CD4-positive, alpha-beta T cell (primary cell): Measurements from ENCODE around the gene CACNA1D. TPM values are rescaled to one million over a fixed set of nuclear protein-coding genes. Genes with fewer than 3 reads are reported as not detected.

ENCODE experiments used
- ATAC-seq: fragments of 200-7000 bp; cut with Tn5 transposase; one replicate; pipeline ENCODE4 v1.10.0; 2022; ENCODE audit warnings: mild to moderate bottlenecking; ENCODE audit not compliant: poor library complexity
- CTCF ChIA-PET: fragments of 350-600 bp; sonication (Branson Sonifier 250); formaldehyde crosslinking; loops from one replicate; lab custom pipeline; 2021; ENCODE audit warnings: antibody characterized with exemption, inconsistent platforms; lab: Charles Lee
- POLR2A ChIA-PET: fragments of 350-600 bp; sonication (Branson Sonifier 250); formaldehyde crosslinking; loops from one replicate; lab custom pipeline; 2021; ENCODE audit warnings: antibody characterized with exemption, inconsistent platforms; lab: Charles Lee
- DNase-seq, 14 experiments: peaks; one replicate each; pipeline ENCODE4 v3.0.0-alpha.2; 2013 to 2020; ENCODE audit warnings: mixed read lengths in 2 of 14
- H3K27ac ChIP-seq, 2 donors: one replicate each; pipeline versions ENCODE4 v1.5.1 to v1.7.0; 2013; ENCODE audit warnings: low read length in 2 of 2, low read depth in 1 of 2, mild to moderate bottlenecking in 1 of 2
- H3K27me3 ChIP-seq, 2 experiments: 1 replicate in 1 of 2; 2 replicates in 1 of 2; pipeline versions ENCODE4 v1.6.1 to v1.7.0; 2013; ENCODE audit warnings: low read length in 2 of 2, control low read depth in 1 of 2, mild to moderate bottlenecking in 1 of 2, moderate library complexity in 1 of 2; ENCODE audit not compliant: insufficient read depth in 2 of 2, control insufficient read depth in 1 of 2
- H3K36me3 ChIP-seq: one replicate; pipeline ENCODE4 v1.6.1; 2013; ENCODE audit warnings: low read length, control low read depth; ENCODE audit not compliant: insufficient read depth
- H3K4me1 ChIP-seq: one replicate; pipeline ENCODE4 v1.6.1; 2013; ENCODE audit warnings: low read length, control low read depth; ENCODE audit not compliant: insufficient read depth
- H3K4me3 ChIP-seq: one replicate; pipeline ENCODE4 v1.5.1; 2013; ENCODE audit warnings: mild to moderate bottlenecking, low read length, moderate library complexity
- H3K9me3 ChIP-seq, 2 experiments: 1 replicate in 1 of 2; 2 replicates in 1 of 2; pipeline versions ENCODE4 v1.6.1 to v1.7.0; 2013; ENCODE audit warnings: low read length in 2 of 2, mild to moderate bottlenecking in 2 of 2, control low read depth in 1 of 2, moderate library complexity in 1 of 2; ENCODE audit not compliant: control insufficient read depth in 1 of 2, insufficient read depth in 1 of 2
- H3K27ac Mint-ChIP-seq: one replicate; pipeline ENCODE4 v1.8.0; 2020; ENCODE audit warnings: mixed read lengths
- H3K27me3 Mint-ChIP-seq: one replicate; pipeline ENCODE4 v1.8.0; 2021; ENCODE audit warnings: mixed read lengths
- H3K36me3 Mint-ChIP-seq: one replicate; pipeline ENCODE4 v1.8.0; 2021; ENCODE audit warnings: low read depth, mixed read lengths
- H3K4me1 Mint-ChIP-seq: one replicate; pipeline ENCODE4 v1.8.0; 2021; ENCODE audit warnings: low read depth, mixed read lengths
- H3K4me3 Mint-ChIP-seq: one replicate; pipeline ENCODE4 v1.8.0; 2020; ENCODE audit warnings: mild to moderate bottlenecking, mixed read lengths
- H3K9me3 Mint-ChIP-seq: one replicate; pipeline ENCODE4 v1.8.0; 2020; ENCODE audit warnings: mixed read lengths
- intact Hi-C, 2 experiments: fragments of 100-400 bp; cut with DNase I in 1 of 2; cut with micrococcal nuclease in 1 of 2; formaldehyde crosslinking; loops; one replicate each; pipeline versions ENCODE4 v1.15.1 to v1.9.0; 2023 to 2025; cut with DNase I, micrococcal nuclease
- total RNA-seq, 174 experiments: library from RNA in 2 of 174; stranded (reverse) in 2 of 174; gene quantifications; one replicate each; pipeline ENCODE4 v1.2.3 and lab custom pipeline; 2021 to 2026
- TF ChIP-seq, protein P1 (sequence below): fragments of 200-600 bp; IDR thresholded peaks from one replicate; pipeline ENCODE4 v1.8.0; 2022; ENCODE audit warnings: antibody characterized with exemption, mild to moderate bottlenecking

Gene CACNA1D
- total RNA-seq, 2 experiments from 2014 or later = not detected

DNA sequence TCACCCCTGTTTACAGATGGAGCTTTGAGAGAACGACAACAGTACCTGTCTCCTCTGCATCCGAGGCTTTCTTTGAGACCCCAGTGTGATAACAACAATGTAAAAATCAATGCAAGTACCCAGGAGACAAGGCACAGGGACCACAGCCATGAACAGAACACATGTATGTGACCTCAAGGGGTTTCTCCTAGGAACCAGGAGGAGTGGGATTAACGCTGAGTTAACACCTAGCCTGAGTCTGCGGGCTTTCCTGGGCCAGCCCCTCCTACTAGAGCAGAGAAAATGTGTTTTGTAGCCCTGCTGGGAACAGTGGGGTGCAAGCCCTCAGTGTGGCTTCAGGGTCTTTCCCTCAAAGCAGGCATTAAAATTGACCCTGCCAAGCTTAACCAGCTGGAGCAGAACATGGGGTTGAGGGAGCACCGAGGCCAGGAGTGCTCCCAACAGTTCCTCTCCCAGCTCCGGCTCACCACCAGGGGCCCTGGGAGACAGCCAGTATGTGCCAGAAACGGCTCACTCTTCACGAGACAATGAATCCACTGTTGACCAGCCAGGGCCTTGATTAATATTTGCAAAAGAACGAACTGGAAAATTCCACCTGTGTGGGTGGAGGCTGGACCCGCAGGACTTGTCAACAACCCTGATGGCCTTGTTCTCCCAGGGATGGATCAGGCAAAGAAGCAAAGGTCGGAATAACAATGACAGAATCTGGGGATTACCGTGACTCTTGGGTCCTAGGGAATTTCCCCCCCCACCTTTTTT, 348.2 kb downstream of the CACNA1D start:
- peaks cover 13% of the 10 kb centered on the region for H3K4me1 ChIP-seq
- H3K4me1 Mint-ChIP-seq = peaks cover 3% of the 10 kb centered on the region
- CTCF ChIA-PET = interaction anchor here (0.5 kb wide), 1 partner anchor 57 kb away, joined by 3 read pairs; no protein-coding TSS in a partner anchor
- intact Hi-C loops = no loop called here
- POLR2A ChIA-PET = no interaction called here
- ATAC-seq = no peak
- H3K36me3 ChIP-seq = no peaks in the 10 kb centered on the region
- no peaks in the 10 kb centered on the region for H3K36me3 Mint-ChIP-seq
- no peak for DNase-seq
- no peaks in the 10 kb centered on the region for H3K9me3 ChIP-seq
- H3K9me3 Mint-ChIP-seq = no peaks in the 10 kb centered on the region
- H3K4me3 Mint-ChIP-seq = no peak overlapping the region
- peaks cover 44% of the 10 kb centered on the region for H3K27me3 Mint-ChIP-seq
- TF ChIP-seq, protein P1, sequence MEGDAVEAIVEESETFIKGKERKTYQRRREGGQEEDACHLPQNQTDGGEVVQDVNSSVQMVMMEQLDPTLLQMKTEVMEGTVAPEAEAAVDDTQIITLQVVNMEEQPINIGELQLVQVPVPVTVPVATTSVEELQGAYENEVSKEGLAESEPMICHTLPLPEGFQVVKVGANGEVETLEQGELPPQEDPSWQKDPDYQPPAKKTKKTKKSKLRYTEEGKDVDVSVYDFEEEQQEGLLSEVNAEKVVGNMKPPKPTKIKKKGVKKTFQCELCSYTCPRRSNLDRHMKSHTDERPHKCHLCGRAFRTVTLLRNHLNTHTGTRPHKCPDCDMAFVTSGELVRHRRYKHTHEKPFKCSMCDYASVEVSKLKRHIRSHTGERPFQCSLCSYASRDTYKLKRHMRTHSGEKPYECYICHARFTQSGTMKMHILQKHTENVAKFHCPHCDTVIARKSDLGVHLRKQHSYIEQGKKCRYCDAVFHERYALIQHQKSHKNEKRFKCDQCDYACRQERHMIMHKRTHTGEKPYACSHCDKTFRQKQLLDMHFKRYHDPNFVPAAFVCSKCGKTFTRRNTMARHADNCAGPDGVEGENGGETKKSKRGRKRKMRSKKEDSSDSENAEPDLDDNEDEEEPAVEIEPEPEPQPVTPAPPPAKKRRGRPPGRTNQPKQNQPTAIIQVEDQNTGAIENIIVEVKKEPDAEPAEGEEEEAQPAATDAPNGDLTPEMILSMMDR = no peak
- no peak overlapping the region for H3K27ac Mint-ChIP-seq
- H3K27ac ChIP-seq = no peak overlapping the region
- no peak overlapping the region for H3K4me3 ChIP-seq
- peaks cover 35 to 49% of the 10 kb centered on the region in 2 experiments for H3K27me3 ChIP-seq

DNA sequence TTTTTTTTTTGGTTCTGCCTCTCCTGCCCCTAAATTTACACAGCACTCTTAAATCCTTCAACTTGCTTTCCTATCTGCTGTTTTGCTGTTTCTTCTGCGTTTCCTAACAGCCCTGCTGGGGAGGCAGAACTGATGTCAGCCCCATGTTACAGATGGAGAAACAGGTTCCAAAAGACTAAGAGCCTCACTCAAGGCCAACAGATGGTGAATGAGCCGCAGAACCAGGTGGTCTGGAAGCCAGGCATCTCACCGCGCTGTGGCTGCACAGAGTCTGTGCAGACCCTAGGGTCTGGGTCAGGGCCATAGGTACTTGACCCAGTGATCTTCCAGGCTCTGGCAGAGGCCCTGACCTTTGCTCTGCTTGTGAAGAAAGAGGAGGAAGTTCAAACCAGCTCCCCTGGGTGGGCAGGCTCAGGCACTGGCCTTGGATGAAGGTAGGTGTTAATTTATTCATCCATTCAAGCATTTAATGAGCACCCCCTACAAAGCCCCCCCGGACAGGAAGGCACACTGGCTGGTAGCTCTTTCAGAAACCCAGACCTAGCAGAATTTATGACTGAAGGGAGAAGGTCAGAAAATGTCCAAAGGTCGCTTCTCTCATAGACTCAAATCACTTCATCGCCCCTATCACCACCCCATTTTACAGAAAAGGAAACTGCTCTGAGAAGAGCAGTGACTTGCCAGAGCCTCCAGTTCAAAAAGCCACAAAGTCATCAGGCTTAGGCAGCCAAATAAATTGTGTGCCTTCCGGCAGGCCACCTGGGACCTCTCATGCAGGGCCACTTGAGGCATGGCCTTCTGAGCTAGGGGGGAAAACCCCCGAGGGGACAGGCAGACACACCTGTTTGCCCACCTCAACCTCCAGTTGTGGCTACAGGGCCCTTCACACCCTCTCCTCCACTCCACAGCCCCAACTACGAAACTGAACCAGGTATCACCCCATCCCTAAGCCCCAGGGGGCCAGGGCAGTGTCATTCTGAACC, 349.1 kb downstream of the CACNA1D start:
- Mint-ChIP-seq H3K27me3 (peaks cover 53% of the 10 kb centered on the region), H3K27ac (no peak overlapping the region), H3K4me1 (peaks cover 3% of the 10 kb centered on the region), H3K36me3 (no peaks in the 10 kb centered on the region), H3K9me3 (no peaks in the 10 kb centered on the region), H3K4me3 (no peak overlapping the region)
- no peak for ATAC-seq
- H3K9me3 ChIP-seq = no peaks in the 10 kb centered on the region
- ChIA-PET CTCF (no interaction called here), POLR2A (no interaction called here)
- H3K27me3 ChIP-seq = peaks cover 40 to 53% of the 10 kb centered on the region in 2 experiments
- DNase-seq = no peak
- H3K27ac ChIP-seq = no peak overlapping the region
- H3K4me1 ChIP-seq = peaks cover 13% of the 10 kb centered on the region
- intact Hi-C loops = no loop called here
- TF ChIP-seq, protein P1 = no peak
- H3K36me3 ChIP-seq = no peaks in the 10 kb centered on the region
- H3K4me3 ChIP-seq = no peak overlapping the region

DNA sequence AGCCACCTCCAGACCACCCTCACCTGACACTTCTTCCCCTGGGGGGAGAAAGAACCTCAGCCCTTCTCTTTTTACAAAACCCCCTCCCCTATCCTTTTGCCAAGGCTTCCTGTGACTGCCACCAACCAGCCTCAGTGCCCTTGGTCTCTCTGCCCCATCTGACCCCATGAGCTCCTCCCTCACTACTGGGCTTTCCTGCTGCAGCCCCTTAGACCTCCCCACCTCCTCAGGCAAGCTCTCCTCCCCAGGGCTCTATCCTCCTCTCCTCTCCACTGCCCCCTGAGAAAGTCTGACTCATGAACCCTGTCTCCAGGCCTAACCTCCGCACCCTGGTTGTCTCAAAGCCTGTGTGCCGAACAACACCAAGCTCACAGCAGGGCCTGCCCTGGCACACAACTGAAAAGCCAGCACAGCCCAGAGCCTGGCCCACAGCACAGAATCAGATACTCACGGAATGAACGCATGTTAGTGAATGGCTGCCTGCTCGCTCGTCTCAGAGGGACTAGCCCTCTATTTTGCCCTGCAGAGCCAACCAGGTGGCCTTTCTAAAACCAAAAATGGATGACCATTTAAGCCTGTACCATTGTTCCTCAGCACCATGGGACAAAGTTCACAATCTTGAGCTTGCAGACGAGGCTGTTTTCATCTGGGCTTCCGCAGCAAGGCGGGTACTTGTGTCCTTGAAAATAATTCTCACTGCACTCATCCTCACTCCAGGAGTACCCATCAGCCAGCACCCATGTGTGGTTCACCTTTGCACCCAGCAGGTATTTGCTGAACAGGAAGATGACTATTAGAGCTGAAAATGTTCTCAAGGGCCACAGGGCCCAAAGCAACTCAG, 350.1 kb downstream of the CACNA1D start:
- H3K9me3 Mint-ChIP-seq = no peaks in the 10 kb centered on the region

More for the DNA sequence above, 350.1 kb downstream of the CACNA1D start:
- POLR2A ChIA-PET = no interaction called here
- Histone ChIP-seq H3K4me3 (no peak overlapping the region), H3K9me3 (no peaks in the 10 kb centered on the region), H3K4me1 (peaks cover 13% of the 10 kb centered on the region), H3K36me3 (no peaks in the 10 kb centered on the region), H3K27me3 (peaks cover 37 to 60% of the 10 kb centered on the region in 2 experiments), H3K27ac (no peak overlapping the region)
- DNase-seq = no peak
- Mint-ChIP-seq H3K4me1 (peaks cover 3% of the 10 kb centered on the region), H3K4me3 (no peak overlapping the region), H3K27me3 (peaks cover 55% of the 10 kb centered on the region), H3K36me3 (no peaks in the 10 kb centered on the region), H3K27ac (no peak overlapping the region)
- CTCF ChIA-PET = no interaction called here
- intact Hi-C loops = no loop called here
- ATAC-seq = no peak
- TF ChIP-seq, protein P1 = no peak
